GM19455 (cell line): ENCODE data around the gene TEAD1.

Experiments
- ATAC-seq: cut with Tn5 transposase; IDR thresholded peaks from one replicate; pipeline ENCODE4 v1.9.1; 2021; ENCODE audit not compliant: unreplicated experiment

TEAD1 gene

GRCh38 chr11:12922418-12922817 lies 248.2 kb downstream of the TEAD1 start:
- no peak for ATAC-seq

- no peak for ATAC-seq
Measured at GRCh38 chr11:12922980-12923507, 248.8 kb downstream of the TEAD1 start.

GRCh38 chr11:12924650-12925049 lies 250.4 kb downstream of the TEAD1 start:
- ATAC-seq, result no peak

GRCh38 chr11:12925520-12925919 lies 251.3 kb downstream of the TEAD1 start:
- no peak for ATAC-seq

- ATAC-seq, result no peak
Measured at GRCh38 chr11:12927221-12927620, 253.0 kb downstream of the TEAD1 start.

GRCh38 chr11:12927886-12928285 lies 253.7 kb downstream of the TEAD1 start:
- ATAC-seq, result no peak

GRCh38 chr11:12930850-12931249 lies 256.6 kb downstream of the TEAD1 start:
- no peak for ATAC-seq

GRCh38 chr11:12932485-12932884 lies 258.3 kb downstream of the TEAD1 start:
- no peak for ATAC-seq

- ATAC-seq, result no peak
Measured at GRCh38 chr11:12936200-12936599, 262.0 kb downstream of the TEAD1 start.

- no peak for ATAC-seq
Measured at GRCh38 chr11:12938590-12939247, 264.5 kb downstream of the TEAD1 start.

- no peak for ATAC-seq
Measured at GRCh38 chr11:12941671-12942070, 267.4 kb downstream of the TEAD1 start.

GRCh38 chr11:12942157-12942556 lies 267.9 kb downstream of the TEAD1 start:
- ATAC-seq, result no peak

GRCh38 chr11:12943311-12943710 lies 269.1 kb downstream of the TEAD1 start:
- no peak for ATAC-seq

- ATAC-seq, result no peak
Measured at GRCh38 chr11:12944889-12945288, 270.7 kb downstream of the TEAD1 start.

GRCh38 chr11:12949453-12949852 lies 275.2 kb downstream of the TEAD1 start:
- no peak for ATAC-seq

GRCh38 chr11:12950670-12951069 lies 276.4 kb downstream of the TEAD1 start:
- ATAC-seq, result no peak

- no peak for ATAC-seq
Measured at GRCh38 chr11:12951376-12951775, 277.2 kb downstream of the TEAD1 start.

GRCh38 chr11:12952094-12952493 lies 277.9 kb downstream of the TEAD1 start:
- ATAC-seq, result no peak

GRCh38 chr11:12958986-12959385 lies 284.8 kb downstream of the TEAD1 start:
- ATAC-seq, result no peak

GRCh38 chr11:12961615-12962014 lies 287.4 kb downstream of the TEAD1 start:
- no peak for ATAC-seq

GRCh38 chr11:12962306-12962705 lies 288.1 kb downstream of the TEAD1 start:
- ATAC-seq, result no peak

- ATAC-seq, result no peak
Measured at GRCh38 chr11:12963051-12963450, 288.8 kb downstream of the TEAD1 start.
